Measurements from ENCODE around the gene ACTN4.

- TF ChIP-seq CTCF (conservative IDR thresholded peaks at IDR 0.05 in 1 of 2, IDR thresholded peaks at IDR 0.05 in 1 of 2; ENCODE audit: low read depth in 1 of 2, low read length in 2 of 2) (no peak), EZH2 (IDR thresholded peaks at IDR 0.05; ENCODE audit: low read length, missing control alignments) (no peak)
These were observed 64.8 kb downstream of the ACTN4 start for GRCh38 chr19:38712161-38712748.

All from fibroblast of lung (primary cell).